Neural cell (in vitro differentiated cells): ENCODE results near the gene IPO4.

Source experiments
- CTCF ChIP-seq: fragments of 450-650 bp; IDR thresholded peaks from 2 replicates; pipeline ENCODE4 v1.5.1; 2014; ENCODE audit warnings: antibody characterized with exemption, mild to moderate bottlenecking, moderate library complexity; ENCODE audit not compliant: poor library complexity, severe bottlenecking
- EP300 ChIP-seq: fragments of 450-650 bp; conservative IDR thresholded peaks from 2 replicates; pipeline ENCODE4 v1.6.1; 2014; ENCODE audit warnings: antibody characterized with exemption, mild to moderate bottlenecking, moderate library complexity; ENCODE audit not compliant: poor library complexity, severe bottlenecking
- EZH2 ChIP-seq: fragments of 200-600, 300-800 bp; shearing (Covaris generic), sonication (generic); IDR thresholded peaks from 2 replicates; pipeline ENCODE4 v1.6.1; 2014; ENCODE audit warnings: antibody characterized with exemption, low read length, borderline replicate concordance, mild to moderate bottlenecking; ENCODE audit not compliant: insufficient read depth, poor library complexity, severe bottlenecking
- POLR2AphosphoS5 ChIP-seq: IDR thresholded peaks from 2 replicates; pipeline ENCODE4 v1.6.1; 2012
- RAD21 ChIP-seq: fragments of 450-650 bp; conservative IDR thresholded peaks from 2 replicates; pipeline ENCODE4 v1.6.1; 2014; ENCODE audit warnings: antibody characterized with exemption, mild to moderate bottlenecking, moderate library complexity
- TAF1 ChIP-seq: IDR thresholded peaks from 2 replicates; pipeline ENCODE4 v1.6.1; 2012; ENCODE audit warnings: low read depth

- no peak for TF ChIP-seq EP300
- TF ChIP-seq CTCF, result no peak
- no peak for TF ChIP-seq TAF1
- no peak for TF ChIP-seq EZH2
- TF ChIP-seq POLR2AphosphoS5, result no peak
- TF ChIP-seq RAD21, result no peak
These were observed 1.1 kb downstream of the IPO4 start for GRCh38 chr14:24187539-24187915.
